Fibroblast of lung (primary cell): ENCODE results near the gene COL18A1. TPM values are rescaled to one million over a fixed set of nuclear protein-coding genes. Genes with fewer than 3 reads are reported as not detected.

ENCODE experiments used
- DNase-seq, 2 donors: peaks; one replicate each; pipeline versions ENCODE4 v3.0.0 to v3.0.0-alpha.2; 2010; ENCODE audit warnings: low read depth in 2 of 2
- H2AFZ ChIP-seq: 2 replicates; pipeline ENCODE4 v1.5.1; 2012; ENCODE audit warnings: low read length, control low read depth, inconsistent platforms
- H3K27ac ChIP-seq: 2 replicates; pipeline ENCODE4 v1.5.1; 2011; ENCODE audit warnings: low read length, control low read depth; ENCODE audit not compliant: insufficient read depth
- H3K27me3 ChIP-seq: 2 replicates; pipeline ENCODE4 v1.5.1; 2011; ENCODE audit warnings: mild to moderate bottlenecking, low read length; ENCODE audit not compliant: control insufficient read depth, insufficient read depth
- H3K36me3 ChIP-seq: 2 replicates; pipeline ENCODE4 v1.5.1; 2011; ENCODE audit warnings: low read length; ENCODE audit not compliant: control insufficient read depth, insufficient read depth
- H3K4me1 ChIP-seq: 2 replicates; pipeline ENCODE4 v1.5.1; 2011; ENCODE audit warnings: low read length; ENCODE audit not compliant: control insufficient read depth, insufficient read depth; ENCODE audit errors: extremely low read depth
- H3K4me2 ChIP-seq: 2 replicates; pipeline ENCODE4 v1.5.1; 2011; ENCODE audit warnings: low read length, control low read depth; ENCODE audit not compliant: insufficient read depth; ENCODE audit errors: extremely low read depth
- H3K4me3 ChIP-seq, 4 experiments: fragments of 200-600 bp in 1 of 4; sonication (generic) in 1 of 4; replicated peaks in 1 of 4; 2 replicates each; pipeline ENCODE4 v1.5.1; 2011 to 2016; ENCODE audit warnings: low read length in 4 of 4, low read depth in 3 of 4, mild to moderate bottlenecking in 3 of 4, control low read depth in 2 of 4, inconsistent platforms in 1 of 4, mixed read lengths in 1 of 4; ENCODE audit not compliant: insufficient read depth in 1 of 4; ENCODE audit errors: control extremely low read depth in 1 of 4
- H3K79me2 ChIP-seq: 2 replicates; pipeline ENCODE4 v1.5.1; 2012; ENCODE audit warnings: mild to moderate bottlenecking, low read length, inconsistent platforms; ENCODE audit not compliant: control insufficient read depth, insufficient read depth
- H3K9ac ChIP-seq: 2 replicates; pipeline ENCODE4 v1.5.1; 2011; ENCODE audit warnings: mild to moderate bottlenecking, low read length, control low read depth; ENCODE audit not compliant: insufficient read depth
- H3K9me3 ChIP-seq: 2 replicates; pipeline ENCODE4 v1.5.1; 2012; ENCODE audit warnings: low read depth, low read length; ENCODE audit not compliant: control insufficient read depth, insufficient read depth
- H4K20me1 ChIP-seq: 2 replicates; pipeline ENCODE4 v1.5.1; 2011; ENCODE audit warnings: low read length; ENCODE audit not compliant: control insufficient read depth, insufficient read depth; ENCODE audit errors: extremely low read depth
- EZH2 ChIP-seq: IDR thresholded peaks from 2 replicates; pipeline ENCODE4 v1.5.1; 2012; ENCODE audit warnings: low read length, control low read depth, mild to moderate bottlenecking; ENCODE audit errors: missing control alignments
- polyA plus RNA-seq, 2 donors: library from polyadenylated mRNA; depleted of rRNA in 1 of 2; stranded (reverse) in 1 of 2; unstranded in 1 of 2; fragments of >200 nt; gene quantifications; 2 replicates each; pipeline ENCODE4 v1.2.1, GENCODE V29; 2011 to 2012; ENCODE audit warnings: missing spikeins in 1 of 2
- total RNA-seq: library from RNA; depleted of rRNA; stranded (reverse); fragments of >200 nt; gene quantifications from 2 replicates; pipeline ENCODE4 v1.2.1, GENCODE V29; 2014
- TF ChIP-seq, protein P1 (sequence below), 2 donors: IDR thresholded peaks in 1 of 2; conservative IDR thresholded peaks in 1 of 2; 1 replicate in 1 of 2; 2 replicates in 1 of 2; pipeline ENCODE4 v1.5.1; 2011 to 2012; ENCODE audit warnings: low read length in 2 of 2, control low read depth in 1 of 2, inconsistent platforms in 1 of 2, low read depth in 1 of 2, mild to moderate bottlenecking in 1 of 2

Gene COL18A1
- total and polyA plus RNA-seq, 2 donors (not counting 1 experiment from before 2014, with no cell fraction given): 24.3 to 38.8 TPM

GRCh38 chr21:45411810-45412206, 6.8 kb downstream of the COL18A1 start:
- Histone ChIP-seq H3K36me3 (no peaks in the 10 kb centered on the region), H4K20me1 (no peaks in the 10 kb centered on the region), H3K27ac (no peak overlapping the region), H3K9me3 (no peaks in the 10 kb centered on the region), H3K4me2 (no peak overlapping the region), H2AFZ (no peak overlapping the region), H3K27me3 (no peaks in the 10 kb centered on the region), H3K4me3 (no peak overlapping the region), H3K4me1 (no peaks in the 10 kb centered on the region), H3K9ac (no peak overlapping the region), H3K79me2 (peaks cover 8% of the 10 kb centered on the region)
- TF ChIP-seq, protein P1, sequence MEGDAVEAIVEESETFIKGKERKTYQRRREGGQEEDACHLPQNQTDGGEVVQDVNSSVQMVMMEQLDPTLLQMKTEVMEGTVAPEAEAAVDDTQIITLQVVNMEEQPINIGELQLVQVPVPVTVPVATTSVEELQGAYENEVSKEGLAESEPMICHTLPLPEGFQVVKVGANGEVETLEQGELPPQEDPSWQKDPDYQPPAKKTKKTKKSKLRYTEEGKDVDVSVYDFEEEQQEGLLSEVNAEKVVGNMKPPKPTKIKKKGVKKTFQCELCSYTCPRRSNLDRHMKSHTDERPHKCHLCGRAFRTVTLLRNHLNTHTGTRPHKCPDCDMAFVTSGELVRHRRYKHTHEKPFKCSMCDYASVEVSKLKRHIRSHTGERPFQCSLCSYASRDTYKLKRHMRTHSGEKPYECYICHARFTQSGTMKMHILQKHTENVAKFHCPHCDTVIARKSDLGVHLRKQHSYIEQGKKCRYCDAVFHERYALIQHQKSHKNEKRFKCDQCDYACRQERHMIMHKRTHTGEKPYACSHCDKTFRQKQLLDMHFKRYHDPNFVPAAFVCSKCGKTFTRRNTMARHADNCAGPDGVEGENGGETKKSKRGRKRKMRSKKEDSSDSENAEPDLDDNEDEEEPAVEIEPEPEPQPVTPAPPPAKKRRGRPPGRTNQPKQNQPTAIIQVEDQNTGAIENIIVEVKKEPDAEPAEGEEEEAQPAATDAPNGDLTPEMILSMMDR (conservative IDR thresholded peaks at IDR 0.05 in 1 of 2, IDR thresholded peaks at IDR 0.05 in 1 of 2; ENCODE audit: low read depth in 1 of 2, low read length in 2 of 2): no peak
- no peak for TF ChIP-seq EZH2
- DNase-seq: no peak

- no peak for DNase-seq
- Histone ChIP-seq H2AFZ (no peak overlapping the region), H3K27ac (no peak overlapping the region), H3K36me3 (no peaks in the 10 kb centered on the region), H3K27me3 (no peaks in the 10 kb centered on the region), H4K20me1 (no peaks in the 10 kb centered on the region), H3K4me1 (no peaks in the 10 kb centered on the region), H3K4me2 (no peak overlapping the region), H3K9me3 (no peaks in the 10 kb centered on the region), H3K4me3 (no peak overlapping the region), H3K79me2 (peaks cover 6% of the 10 kb centered on the region), H3K9ac (no peak overlapping the region)
- TF ChIP-seq EZH2: no peak
- TF ChIP-seq, protein P1 (conservative IDR thresholded peaks at IDR 0.05 in 1 of 2, IDR thresholded peaks at IDR 0.05 in 1 of 2; ENCODE audit: low read depth in 1 of 2, low read length in 2 of 2): no peak
Measured at GRCh38 chr21:45412491-45412890, 7.5 kb downstream of the COL18A1 start.

DNA sequence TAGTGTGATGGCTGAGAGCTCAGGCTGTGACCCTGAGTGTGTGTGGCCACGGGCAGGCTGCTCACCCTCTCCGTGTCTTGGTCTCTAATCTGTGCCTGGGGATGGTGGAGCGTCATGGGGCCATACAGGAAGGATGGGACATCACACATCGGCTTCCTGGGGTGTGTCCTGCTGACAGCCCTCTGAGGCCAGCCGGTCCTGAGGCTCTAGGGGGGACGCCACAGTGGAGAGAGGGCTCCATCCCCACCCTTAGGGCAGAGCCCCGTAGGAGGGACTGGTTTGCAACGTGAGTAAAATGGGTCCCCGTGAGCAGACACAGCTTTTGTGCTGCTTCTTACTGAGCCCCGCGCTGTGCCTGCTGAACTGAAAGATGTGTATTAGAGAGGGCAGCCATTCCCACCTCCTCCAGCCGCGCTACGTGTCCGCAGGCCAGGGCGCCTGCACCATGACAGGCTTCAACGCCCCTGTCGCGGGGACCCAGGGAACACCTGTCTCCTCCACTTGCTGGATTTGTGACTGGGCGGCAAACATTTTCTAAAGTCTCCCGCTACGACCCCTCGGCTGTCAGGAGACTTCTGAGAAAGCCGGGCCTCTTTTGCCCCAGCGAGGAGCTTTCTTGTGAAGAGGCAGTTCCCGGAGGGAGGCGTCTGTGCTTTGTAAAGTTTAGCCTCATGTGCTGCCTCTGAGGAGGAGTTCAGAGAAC, 8.1 kb downstream of the COL18A1 start:
- Histone ChIP-seq H3K4me2 (no peak overlapping the region), H3K27ac (no peak overlapping the region), H3K9ac (no peak overlapping the region), H3K36me3 (no peaks in the 10 kb centered on the region), H3K79me2 (peaks cover 4% of the 10 kb centered on the region), H2AFZ (no peak overlapping the region), H3K4me1 (no peaks in the 10 kb centered on the region), H3K9me3 (no peaks in the 10 kb centered on the region), H4K20me1 (no peaks in the 10 kb centered on the region), H3K27me3 (no peaks in the 10 kb centered on the region), H3K4me3 (no peak overlapping the region)
- DNase-seq: no peak
- TF ChIP-seq EZH2: no peak
- TF ChIP-seq, protein P1 (conservative IDR thresholded peaks at IDR 0.05 in 1 of 2, IDR thresholded peaks at IDR 0.05 in 1 of 2; ENCODE audit: low read depth in 1 of 2, low read length in 2 of 2): no peak
